Astrocyte of the spinal cord (primary cell): ENCODE measurements around the gene RAD50.

ENCODE experiments used
- DNase-seq: peaks from one replicate; pipeline ENCODE4 v3.0.0; 2011; ENCODE audit warnings: low read depth, low spot score
- H3K4me3 ChIP-seq: 2 replicates; pipeline ENCODE4 v1.5.1; 2011; ENCODE audit warnings: low read depth, mild to moderate bottlenecking, low read length, moderate library complexity
- CTCF ChIP-seq: IDR thresholded peaks from 2 replicates; pipeline ENCODE4 v1.5.1; 2012; ENCODE audit warnings: low read depth, mild to moderate bottlenecking, low read length, inconsistent platforms
- in situ Hi-C: cut with HindIII; loops from 2 replicates; pipeline ENCODE4 v1.10.0; 2017; ENCODE audit warnings: low sequenced_read_pairs

The RAD50 gene

GRCh38 chr5:132667761-132668705 lies 111.3 kb downstream of the RAD50 start:
- H3K4me3 ChIP-seq = no peak overlapping the region
- no peak for DNase-seq
- in situ Hi-C loops = no loop called here
- no peak for TF ChIP-seq CTCF

GRCh38 chr5:132668706-132669454 lies 112.1 kb downstream of the RAD50 start:
- no peak overlapping the region for H3K4me3 ChIP-seq
- DNase-seq = no peak
- in situ Hi-C loops = no loop called here
- no peak for TF ChIP-seq CTCF

DNA sequence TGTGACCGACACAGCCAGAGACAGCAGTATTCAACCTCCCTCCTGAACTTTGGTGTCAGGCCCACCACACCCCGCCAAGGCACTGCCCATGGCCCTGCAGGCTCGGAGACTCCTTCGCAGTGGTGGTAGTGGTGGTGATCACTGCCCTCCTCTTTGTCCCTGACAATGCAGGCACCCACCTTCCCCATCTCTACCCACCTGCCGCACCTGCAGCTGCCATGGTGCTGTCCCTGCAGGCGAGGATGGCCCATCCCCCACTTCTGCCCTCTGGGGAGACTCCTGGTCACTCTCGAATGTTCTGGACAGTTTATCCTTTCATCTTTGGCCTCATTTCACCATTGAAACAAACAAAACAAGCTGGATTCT lies 112.7 kb downstream of the RAD50 start:
- in situ Hi-C loops = no loop called here
- H3K4me3 ChIP-seq = no peak overlapping the region
- no peak for DNase-seq
- no peak for TF ChIP-seq CTCF

DNA sequence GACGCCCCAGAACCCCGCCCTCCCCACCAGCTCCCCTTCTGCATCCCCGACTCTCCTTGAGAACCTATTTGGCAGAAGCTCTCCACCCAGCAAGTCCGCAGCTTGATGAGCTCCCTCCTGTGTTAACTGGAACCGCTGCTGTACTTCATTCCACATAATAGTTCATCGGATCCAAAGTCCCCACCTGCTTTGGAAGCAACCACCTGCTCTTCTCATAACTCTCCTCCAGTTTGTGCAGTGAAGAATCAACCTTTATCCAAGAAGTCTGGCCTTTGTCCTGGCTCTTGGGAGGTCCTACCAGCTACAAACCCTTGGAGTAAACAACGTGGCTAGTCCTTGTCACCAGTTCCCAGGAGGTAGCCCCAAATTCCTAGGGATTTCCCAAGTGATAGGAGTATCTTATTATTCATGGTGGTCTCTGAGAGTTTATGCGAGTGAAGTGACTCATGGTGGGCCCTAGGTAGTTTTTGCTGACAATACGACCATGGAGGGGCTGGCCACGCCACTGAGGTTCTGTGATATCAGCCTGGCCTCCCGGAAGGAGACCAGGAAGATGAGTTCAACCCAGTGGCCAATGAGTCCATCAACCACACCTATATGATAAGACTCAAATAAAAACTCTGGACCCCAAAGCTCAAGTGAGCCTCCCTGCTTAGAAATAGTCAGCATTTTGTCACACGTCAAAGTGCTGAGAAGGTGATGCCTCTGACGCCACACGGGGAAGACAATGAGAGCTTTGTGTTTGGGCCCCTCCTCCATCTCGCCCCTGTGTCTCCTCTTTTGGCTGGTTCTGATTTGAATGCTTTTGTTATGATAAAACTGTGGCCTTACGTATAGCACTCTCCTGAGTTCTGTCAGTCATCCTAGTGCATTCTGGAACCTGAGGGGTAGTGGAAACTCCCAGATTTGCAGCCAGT lies 113.4 kb downstream of the RAD50 start:
- DNase-seq = no peak
- H3K4me3 ChIP-seq = no peak overlapping the region
- in situ Hi-C loops = no loop called here
- TF ChIP-seq CTCF = no peak

DNA sequence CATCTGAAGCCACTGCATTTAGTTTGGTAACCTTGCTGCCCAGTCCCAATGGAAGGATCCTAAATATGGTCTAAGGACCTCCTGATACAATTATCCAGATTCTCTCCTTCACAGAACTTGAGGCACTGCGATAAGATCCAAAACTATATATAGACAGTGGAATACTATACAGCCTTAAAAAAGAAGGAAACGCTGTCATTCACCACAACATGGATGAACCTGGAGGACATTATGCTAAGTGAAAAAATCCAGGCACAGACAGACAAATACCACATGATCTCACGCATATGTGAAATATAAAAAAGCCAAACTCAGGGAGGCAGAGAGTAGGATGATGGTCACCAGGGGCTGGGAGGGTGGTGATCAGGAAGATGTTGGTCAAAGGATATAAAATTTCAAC lies 114.2 kb downstream of the RAD50 start:
- no peak for DNase-seq
- no peak for TF ChIP-seq CTCF
- H3K4me3 ChIP-seq = no peak overlapping the region
- in situ Hi-C loops = no loop called here

GRCh38 chr5:132673488-132673887 lies 116.7 kb downstream of the RAD50 start:
- no peak for TF ChIP-seq CTCF
- no peak for DNase-seq
- no peak overlapping the region for H3K4me3 ChIP-seq
- in situ Hi-C loops = no loop called here
